Bronchial epithelial cell (primary cell): Measurements from ENCODE around the gene B3GNT9. TPM values are rescaled to one million over a fixed set of nuclear protein-coding genes. Genes with fewer than 3 reads are reported as not detected.

Source experiments
- DNase-seq: peaks from one replicate; pipeline ENCODE4 v3.0.0-alpha.2; 2010; ENCODE audit warnings: low read depth
- FAIRE-seq: peaks from 2 replicates; lab custom pipeline; 2011; peaks lifted over from hg19 to GRCh38; lab: Jason Lieb, UNC
- H3K27me3 ChIP-seq: 2 replicates; pipeline ENCODE4 v1.5.1; 2011; ENCODE audit warnings: low read length; ENCODE audit not compliant: control insufficient read depth, insufficient read depth
- H3K36me3 ChIP-seq: 2 replicates; pipeline ENCODE4 v1.5.1; 2011; ENCODE audit warnings: low read length; ENCODE audit not compliant: control insufficient read depth, insufficient read depth
- H3K4me3 ChIP-seq: 2 replicates; pipeline ENCODE4 v1.5.1; 2011; ENCODE audit warnings: mild to moderate bottlenecking, low read depth, low read length, control low read depth
- CTCF ChIP-seq: IDR thresholded peaks from 2 replicates; pipeline ENCODE4 v1.5.1; 2011; ENCODE audit warnings: mild to moderate bottlenecking, moderate library complexity, low read length, control low read depth, inconsistent platforms; ENCODE audit not compliant: insufficient read depth, severe bottlenecking
- total RNA-seq: library from RNA; depleted of rRNA; stranded (reverse); fragments of >200 nt; gene quantifications from 2 replicates; pipeline ENCODE4 v1.2.1, GENCODE V29; 2014

The B3GNT9 gene
- total RNA-seq, 1 donor from 2014 or later = 8.7 TPM

DNA sequence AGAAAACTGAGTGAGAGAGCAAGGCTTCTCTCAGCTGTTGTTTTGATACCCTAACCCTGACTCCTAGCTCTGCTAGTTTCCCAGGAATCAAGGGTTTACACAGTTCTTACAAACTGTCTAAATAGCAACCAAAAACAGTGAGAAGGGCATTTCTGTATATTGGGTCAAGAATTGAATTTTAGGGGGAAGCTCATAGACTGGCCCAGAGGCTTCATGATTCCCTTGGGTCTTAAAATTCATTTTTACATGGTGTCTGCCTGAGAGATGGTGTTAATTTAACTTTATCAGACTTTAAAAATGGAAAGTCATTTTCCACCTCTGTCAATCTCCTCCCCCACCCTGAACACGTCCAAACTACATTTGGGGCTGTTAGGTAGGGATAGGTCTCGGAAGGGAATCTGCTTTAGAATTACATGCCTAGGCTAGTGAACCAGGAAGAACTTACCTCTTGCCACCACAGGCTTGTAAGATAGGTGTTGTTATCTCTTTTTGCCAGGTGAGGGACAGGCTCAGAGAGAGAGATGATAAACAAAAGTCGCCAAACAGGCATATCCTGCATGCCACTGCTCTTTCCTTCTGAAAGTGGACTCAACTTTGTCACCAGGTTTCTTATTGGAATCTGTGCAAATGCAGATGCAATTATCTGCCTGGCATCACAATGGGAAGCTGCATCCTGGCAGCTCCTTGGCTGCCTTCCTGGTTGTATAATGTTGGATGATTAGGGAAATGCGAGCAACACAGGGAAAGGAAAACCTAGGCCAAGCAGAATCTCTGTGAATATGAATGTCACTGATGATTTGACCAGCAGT lies 38.0 kb downstream of the B3GNT9 start:
- no peaks in the 10 kb centered on the region for H3K36me3 ChIP-seq
- DNase-seq = no peak
- FAIRE-seq = no peak
- no peak for TF ChIP-seq CTCF
- no peak overlapping the region for H3K4me3 ChIP-seq
- no peaks in the 10 kb centered on the region for H3K27me3 ChIP-seq

DNA sequence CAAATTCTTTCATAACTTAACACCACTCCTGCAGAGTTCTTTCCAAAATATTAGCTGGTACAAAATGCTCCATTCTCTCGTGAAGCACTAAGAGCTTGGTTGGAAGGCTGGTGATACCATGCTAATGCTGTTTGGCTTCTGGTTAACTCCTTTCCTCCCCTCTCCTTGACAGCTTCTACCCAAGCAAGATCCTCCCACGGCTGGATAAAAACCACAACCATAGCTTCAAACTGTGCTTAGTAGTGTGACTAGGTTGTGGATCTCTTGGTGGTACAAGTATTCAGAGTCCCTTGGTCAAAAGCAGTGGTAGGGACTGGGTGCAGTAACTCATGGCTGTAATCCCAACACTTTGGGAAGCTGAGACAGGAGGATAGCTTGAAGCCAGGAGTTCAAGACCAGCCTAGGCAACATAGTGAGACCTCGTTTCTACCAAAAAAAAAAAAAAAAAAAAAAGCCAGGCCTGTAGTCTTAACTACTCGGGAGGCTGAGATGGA lies 38.8 kb downstream of the B3GNT9 start:
- DNase-seq (no peak), FAIRE-seq (no peak)
- TF ChIP-seq CTCF = no peak
- Histone ChIP-seq H3K36me3 (no peaks in the 10 kb centered on the region), H3K27me3 (no peaks in the 10 kb centered on the region), H3K4me3 (no peak overlapping the region)

- DNase-seq (peak; percentile 76), FAIRE-seq (no peak)
- Histone ChIP-seq H3K27me3 (no peaks in the 10 kb centered on the region), H3K4me3 (peak within 1 kb of the TSS; percentile 76), H3K36me3 (no peaks in the 10 kb centered on the region)
- no peak for TF ChIP-seq CTCF
Measured at GRCh38 chr16:67109407-67110135, 41.2 kb downstream of the B3GNT9 start, which contains the start of gene PHAF1. Gene PHAF1, plus strand, starts transcription at chr16:67109941. Its CDS starts 235 bp downstream, at chr16:67110176.

DNA sequence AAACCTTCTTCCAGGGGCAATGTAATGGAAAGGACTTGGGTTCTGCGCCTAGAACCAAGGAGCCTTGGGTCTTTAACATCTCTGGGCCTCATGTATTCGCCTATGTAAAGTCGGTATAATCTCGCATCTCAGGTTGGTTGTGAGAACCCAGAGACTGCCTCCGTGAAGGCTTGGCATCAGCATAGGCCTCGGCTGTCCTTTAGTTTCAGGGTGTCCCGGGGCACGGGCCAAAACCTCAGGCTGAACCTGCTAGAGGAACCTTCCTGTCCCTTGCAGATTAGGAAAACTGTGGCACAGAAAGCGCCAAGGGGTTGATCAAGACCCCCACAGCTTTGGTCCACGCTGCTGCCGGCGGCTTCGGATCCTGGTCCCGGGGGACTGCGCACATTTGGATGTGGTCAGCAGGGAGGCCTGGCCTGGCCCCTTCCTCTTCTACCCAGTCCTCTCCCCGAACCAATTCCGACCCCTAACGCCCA lies 41.8 kb downstream of the B3GNT9 start:
- no peaks in the 10 kb centered on the region for H3K36me3 ChIP-seq
- DNase-seq (no peak), FAIRE-seq (no peak)
- H3K27me3 ChIP-seq = no peaks in the 10 kb centered on the region
- no peak for TF ChIP-seq CTCF
- H3K4me3 ChIP-seq = peak overlapping the region; percentile 76

- Histone ChIP-seq H3K36me3 (no peaks in the 10 kb centered on the region), H3K27me3 (no peaks in the 10 kb centered on the region), H3K4me3 (no peak overlapping the region)
- FAIRE-seq (no peak), DNase-seq (no peak)
- no peak for TF ChIP-seq CTCF
Measured at GRCh38 chr16:67108489-67108888, 42.3 kb downstream of the B3GNT9 start.
